Neural cell (in vitro differentiated cells): Measurements from ENCODE around the gene L3MBTL1.

ENCODE experiments used
- CTCF ChIP-seq: fragments of 450-650 bp; IDR thresholded peaks from 2 replicates; pipeline ENCODE4 v1.5.1; 2014; ENCODE audit warnings: antibody characterized with exemption, mild to moderate bottlenecking, moderate library complexity; ENCODE audit not compliant: poor library complexity, severe bottlenecking
- EP300 ChIP-seq: fragments of 450-650 bp; conservative IDR thresholded peaks from 2 replicates; pipeline ENCODE4 v1.6.1; 2014; ENCODE audit warnings: antibody characterized with exemption, mild to moderate bottlenecking, moderate library complexity; ENCODE audit not compliant: poor library complexity, severe bottlenecking
- REST ChIP-seq: IDR thresholded peaks from 2 replicates; pipeline ENCODE4 v1.6.1; 2012; ENCODE audit warnings: borderline replicate concordance
- TAF1 ChIP-seq: IDR thresholded peaks from 2 replicates; pipeline ENCODE4 v1.6.1; 2012; ENCODE audit warnings: low read depth

GRCh38 chr20:43576108-43576507, 68.6 kb downstream of the L3MBTL1 start:
- TF ChIP-seq CTCF (no peak), TAF1 (no peak), REST (no peak), EP300 (no peak)
